Measurements from ENCODE around the gene IGFBP5.

Gene IGFBP5

GRCh38 chr2:216737676-216738075 lies 42.3 kb upstream of the IGFBP5 start:
- no peak for DNase-seq (ENCODE audit: low read depth, low spot score)
- POLR2A ChIA-PET, result no interaction called here
- no peak overlapping the region for H3K4me3 ChIP-seq (ENCODE audit: low read depth, low read length)
- CTCF ChIA-PET, result interaction anchor here (1.6 kb wide), 1 partner anchor 10 kb away, joined by 4 read pairs; no protein-coding TSS in a partner anchor
- TF ChIP-seq, protein P1, sequence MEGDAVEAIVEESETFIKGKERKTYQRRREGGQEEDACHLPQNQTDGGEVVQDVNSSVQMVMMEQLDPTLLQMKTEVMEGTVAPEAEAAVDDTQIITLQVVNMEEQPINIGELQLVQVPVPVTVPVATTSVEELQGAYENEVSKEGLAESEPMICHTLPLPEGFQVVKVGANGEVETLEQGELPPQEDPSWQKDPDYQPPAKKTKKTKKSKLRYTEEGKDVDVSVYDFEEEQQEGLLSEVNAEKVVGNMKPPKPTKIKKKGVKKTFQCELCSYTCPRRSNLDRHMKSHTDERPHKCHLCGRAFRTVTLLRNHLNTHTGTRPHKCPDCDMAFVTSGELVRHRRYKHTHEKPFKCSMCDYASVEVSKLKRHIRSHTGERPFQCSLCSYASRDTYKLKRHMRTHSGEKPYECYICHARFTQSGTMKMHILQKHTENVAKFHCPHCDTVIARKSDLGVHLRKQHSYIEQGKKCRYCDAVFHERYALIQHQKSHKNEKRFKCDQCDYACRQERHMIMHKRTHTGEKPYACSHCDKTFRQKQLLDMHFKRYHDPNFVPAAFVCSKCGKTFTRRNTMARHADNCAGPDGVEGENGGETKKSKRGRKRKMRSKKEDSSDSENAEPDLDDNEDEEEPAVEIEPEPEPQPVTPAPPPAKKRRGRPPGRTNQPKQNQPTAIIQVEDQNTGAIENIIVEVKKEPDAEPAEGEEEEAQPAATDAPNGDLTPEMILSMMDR (IDR thresholded peaks at IDR 0.05; ENCODE audit: insufficient read depth, low read length, missing control alignments), result no peak

- DNase-seq (ENCODE audit: low read depth, low spot score), result no peak
- POLR2A ChIA-PET, result no interaction called here
- CTCF ChIA-PET, result no interaction called here
These were observed 41.0 kb upstream of the IGFBP5 start for GRCh38 chr2:216736326-216736725.

GRCh38 chr2:216735668-216736067 lies 40.3 kb upstream of the IGFBP5 start:
- DNase-seq (ENCODE audit: low read depth, low spot score), result no peak
- TF ChIP-seq, protein P1 (IDR thresholded peaks at IDR 0.05; ENCODE audit: insufficient read depth, low read length, missing control alignments), result no peak
- ChIA-PET POLR2A (no interaction called here), CTCF (no interaction called here)
- H3K4me3 ChIP-seq (ENCODE audit: low read depth, low read length), result no peak overlapping the region

More at GRCh38 chr2:216736326-216736725, 41.0 kb upstream of the IGFBP5 start:
- H3K4me3 ChIP-seq (ENCODE audit: low read depth, low read length), result no peak overlapping the region
- TF ChIP-seq, protein P1 (IDR thresholded peaks at IDR 0.05; ENCODE audit: insufficient read depth, low read length, missing control alignments), result no peak

DNA sequence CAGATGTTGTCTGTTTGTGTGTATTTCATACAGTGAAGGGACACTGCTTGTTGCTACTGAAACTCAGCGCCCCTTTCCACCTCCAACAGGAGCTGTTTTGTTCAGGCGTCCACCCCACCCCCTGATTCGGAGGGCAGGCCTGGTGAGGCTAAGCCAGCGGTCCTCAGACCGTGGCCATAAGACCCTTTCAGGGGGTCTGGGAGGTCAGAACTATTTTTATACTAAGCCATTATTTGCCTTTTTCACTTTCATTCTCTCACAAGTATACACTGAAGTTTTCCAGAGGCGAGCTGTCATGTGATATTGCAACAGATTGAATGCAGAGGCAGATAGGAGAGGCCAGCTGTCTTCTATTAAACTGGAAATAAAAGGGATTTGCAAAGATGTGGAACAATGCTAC lies 39.7 kb upstream of the IGFBP5 start:
- H3K4me3 ChIP-seq (ENCODE audit: low read depth, low read length), result no peak overlapping the region
- CTCF ChIA-PET, result no interaction called here
- DNase-seq (ENCODE audit: low read depth, low spot score), result no peak
- POLR2A ChIA-PET, result no interaction called here
- TF ChIP-seq, protein P1 (IDR thresholded peaks at IDR 0.05; ENCODE audit: insufficient read depth, low read length, missing control alignments), result no peak

- DNase-seq (ENCODE audit: low read depth, low spot score), result no peak
- POLR2A ChIA-PET, result no interaction called here
- TF ChIP-seq, protein P1 (IDR thresholded peaks at IDR 0.05; ENCODE audit: insufficient read depth, low read length, missing control alignments), result no peak
- no peak overlapping the region for H3K4me3 ChIP-seq (ENCODE audit: low read depth, low read length)
- CTCF ChIA-PET, result no interaction called here
These were observed 37.7 kb upstream of the IGFBP5 start for GRCh38 chr2:216733046-216733445.

DNA sequence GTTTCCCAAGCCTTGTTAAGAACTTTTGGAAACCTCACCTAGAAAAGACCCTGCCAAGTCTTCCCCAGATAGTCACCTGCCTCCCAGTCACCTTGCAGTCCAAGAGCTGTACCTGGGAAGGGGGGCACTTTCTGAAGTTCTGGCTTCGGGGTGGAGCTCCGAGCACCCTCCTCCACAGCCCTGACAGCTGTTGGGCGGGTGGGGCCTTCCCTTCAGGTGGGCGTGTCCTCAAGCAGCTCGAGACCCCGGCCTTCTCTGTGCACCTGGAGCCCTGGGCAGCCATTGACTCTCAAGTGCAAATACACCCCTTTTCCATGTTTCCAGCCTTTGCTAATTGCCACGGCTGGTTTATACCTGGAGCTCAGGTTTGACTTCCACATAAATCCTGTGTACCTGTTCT lies 37.0 kb upstream of the IGFBP5 start:
- TF ChIP-seq, protein P1 (IDR thresholded peaks at IDR 0.05; ENCODE audit: insufficient read depth, low read length, missing control alignments), result no peak
- CTCF ChIA-PET, result no interaction called here
- no peak for DNase-seq (ENCODE audit: low read depth, low spot score)
- POLR2A ChIA-PET, result no interaction called here
- no peak overlapping the region for H3K4me3 ChIP-seq (ENCODE audit: low read depth, low read length)
